Measurements from ENCODE around the gene IL21R.

DNA sequence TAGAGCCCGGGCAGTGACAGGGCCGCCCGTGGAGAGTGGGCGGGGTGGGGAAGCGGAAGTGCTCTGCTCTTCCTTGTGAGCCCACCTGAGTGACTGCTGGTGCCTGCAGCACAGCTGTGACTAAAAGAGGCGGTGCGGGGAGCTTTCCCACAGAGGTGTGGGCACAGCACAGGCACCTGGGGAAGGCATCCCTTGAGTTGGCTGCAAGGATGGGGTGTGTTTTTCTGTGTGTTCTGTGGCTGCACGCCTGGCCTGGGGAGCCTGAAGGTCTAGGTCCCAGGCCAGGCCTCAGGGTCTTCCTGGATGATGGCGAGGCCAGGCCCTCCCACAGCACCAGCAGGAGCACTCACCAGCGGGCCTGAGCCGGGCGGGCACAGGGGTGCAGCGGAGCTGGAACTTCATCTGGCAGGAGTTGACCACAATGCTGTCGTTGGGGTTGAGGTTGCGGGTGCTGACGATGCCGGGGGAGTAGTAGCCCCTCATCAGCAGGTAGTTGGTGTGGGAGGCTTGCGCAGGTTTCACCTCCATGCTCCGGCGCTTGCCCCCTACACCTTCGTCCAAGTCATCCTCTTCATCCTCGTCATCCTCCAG is 67.1 kb downstream of the IL21R start:
- no peak for TF ChIP-seq POLR2A (IDR thresholded peaks at IDR 0.05; ENCODE audit: low read depth, low read length)
- TF ChIP-seq POLR2AphosphoS5 (IDR thresholded peaks at IDR 0.05; ENCODE audit: low read depth, low read length): no peak
- no peak for TF ChIP-seq SPI1 (IDR thresholded peaks at IDR 0.05; ENCODE audit: low read depth, low read length)
- TF ChIP-seq TAF1 (IDR thresholded peaks at IDR 0.05; ENCODE audit: low read depth, low read length): no peak
- no peak for TF ChIP-seq POU2F2 (IDR thresholded peaks at IDR 0.05; ENCODE audit: low read depth, low read length)
- no peak for TF ChIP-seq PAX5 (IDR thresholded peaks at IDR 0.05; ENCODE audit: insufficient read depth, low read length, severe bottlenecking)

Measured in GM12891 (cell line).